ENCODE results near the gene PTDSS2. TPM values are rescaled to one million over a fixed set of nuclear protein-coding genes. Genes with fewer than 3 reads are reported as not detected.
A peak's percentile ranks its signal among the peaks of the same experiment; 100 is the strongest.

The PTDSS2 gene
- total and polyA plus RNA-seq, 2 of the 4 experiments (the other 2 are of a cell fraction) = 23.5 to 26.6 TPM

GRCh38 chr11:528815-529727 lies 79.0 kb downstream of the PTDSS2 start:
- peaks cover 0 to 15% of the 10 kb centered on the region in 2 experiments; a peak in 3 of 4 replicates for H3K79me1 ChIP-seq (ENCODE audit: low read depth in 1 of 2, low read length in 2 of 2)
- intact Hi-C loops (cut with micrococcal nuclease) = no loop called here
- no peak overlapping the region for H3K14ac ChIP-seq (replicated peaks; ENCODE audit: low read depth, low read length)
- POLR2A ChIA-PET (ENCODE audit: unreplicated experiment) = no interaction called here
- no peak overlapping the region for H4K91ac ChIP-seq (ENCODE audit: insufficient read depth, low read depth, low read length)
- no peaks in the 10 kb centered on the region for H3K9me3 ChIP-seq (ENCODE audit: control insufficient read depth, insufficient read depth, low read length)
- peaks cover 16% of the 10 kb centered on the region for H4K20me1 ChIP-seq (ENCODE audit: insufficient read depth, low read length)
- H3K9me1 ChIP-seq (ENCODE audit: insufficient read depth, low read length) = no peaks in the 10 kb centered on the region
- H2AK5ac ChIP-seq (ENCODE audit: low read depth, low read length) = no peak overlapping the region
- dilution Hi-C loops (cut with HindIII; ENCODE audit: low sequenced_read_pairs, unreplicated experiment) = no loop called here
- no peak overlapping the region for H2BK5ac ChIP-seq (ENCODE audit: low read depth, low read length, poor library complexity, severe bottlenecking)
- BruUV-seq (replicated peaks) = no TSS peak
- no peak overlapping the region for H3K4me3 ChIP-seq (ENCODE audit: insufficient read depth, low read depth, low read length)
- no peak overlapping the region for H3K4me2 ChIP-seq (ENCODE audit: low read depth, low read length)
- in situ Hi-C loops (cut with MboI; ENCODE audit: low sequenced_read_pairs) = no loop called here
- no peak overlapping the region for H3K27ac ChIP-seq (ENCODE audit: insufficient read depth, low read length)
- H3K23ac ChIP-seq (ENCODE audit: low read depth, low read length) = no peak overlapping the region
- TF ChIP-seq CHD1 (IDR thresholded peaks at IDR 0.05; ENCODE audit: low read depth, low read length) (no peak), FOS (IDR thresholded peaks at IDR 0.05; ENCODE audit: low read depth, low read length) (no peak), RCOR1 (IDR thresholded peaks at IDR 0.05; ENCODE audit: insufficient replicate concordance, low read length) (no peak), MXI1 (IDR thresholded peaks at IDR 0.05; ENCODE audit: borderline replicate concordance, low read depth, low read length) (no peak), CEBPB (IDR thresholded peaks at IDR 0.05; ENCODE audit: low read depth, low read length) (no peak), POLR2A (IDR thresholded peaks at IDR 0.05; ENCODE audit: low read depth, low read length) (no peak), SMC3 (IDR thresholded peaks at IDR 0.05; ENCODE audit: low read depth, low read length) (no peak), BHLHE40 (IDR thresholded peaks at IDR 0.05; ENCODE audit: low read depth, low read length) (no peak), RAD21 (IDR thresholded peaks at IDR 0.05; ENCODE audit: low read length) (no peak), RFX5 (IDR thresholded peaks at IDR 0.05; ENCODE audit: low read depth, low read length) (no peak), NFE2L2 (IDR thresholded peaks at IDR 0.05; ENCODE audit: low read depth, low read length) (no peak)
- TF ChIP-seq, protein P1, sequence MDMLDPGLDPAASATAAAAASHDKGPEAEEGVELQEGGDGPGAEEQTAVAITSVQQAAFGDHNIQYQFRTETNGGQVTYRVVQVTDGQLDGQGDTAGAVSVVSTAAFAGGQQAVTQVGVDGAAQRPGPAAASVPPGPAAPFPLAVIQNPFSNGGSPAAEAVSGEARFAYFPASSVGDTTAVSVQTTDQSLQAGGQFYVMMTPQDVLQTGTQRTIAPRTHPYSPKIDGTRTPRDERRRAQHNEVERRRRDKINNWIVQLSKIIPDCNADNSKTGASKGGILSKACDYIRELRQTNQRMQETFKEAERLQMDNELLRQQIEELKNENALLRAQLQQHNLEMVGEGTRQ (IDR thresholded peaks at IDR 0.05; ENCODE audit: low read depth, low read length) = no peak
- TF ChIP-seq, protein P2, sequence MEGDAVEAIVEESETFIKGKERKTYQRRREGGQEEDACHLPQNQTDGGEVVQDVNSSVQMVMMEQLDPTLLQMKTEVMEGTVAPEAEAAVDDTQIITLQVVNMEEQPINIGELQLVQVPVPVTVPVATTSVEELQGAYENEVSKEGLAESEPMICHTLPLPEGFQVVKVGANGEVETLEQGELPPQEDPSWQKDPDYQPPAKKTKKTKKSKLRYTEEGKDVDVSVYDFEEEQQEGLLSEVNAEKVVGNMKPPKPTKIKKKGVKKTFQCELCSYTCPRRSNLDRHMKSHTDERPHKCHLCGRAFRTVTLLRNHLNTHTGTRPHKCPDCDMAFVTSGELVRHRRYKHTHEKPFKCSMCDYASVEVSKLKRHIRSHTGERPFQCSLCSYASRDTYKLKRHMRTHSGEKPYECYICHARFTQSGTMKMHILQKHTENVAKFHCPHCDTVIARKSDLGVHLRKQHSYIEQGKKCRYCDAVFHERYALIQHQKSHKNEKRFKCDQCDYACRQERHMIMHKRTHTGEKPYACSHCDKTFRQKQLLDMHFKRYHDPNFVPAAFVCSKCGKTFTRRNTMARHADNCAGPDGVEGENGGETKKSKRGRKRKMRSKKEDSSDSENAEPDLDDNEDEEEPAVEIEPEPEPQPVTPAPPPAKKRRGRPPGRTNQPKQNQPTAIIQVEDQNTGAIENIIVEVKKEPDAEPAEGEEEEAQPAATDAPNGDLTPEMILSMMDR (conservative IDR thresholded peaks at IDR 0.05; ENCODE audit: low read depth, low read length) = no peak
- no peak overlapping the region for H2BK15ac ChIP-seq (ENCODE audit: low read depth, low read length)
- WGBS, 2 experiments (ENCODE audit: extremely low coverage in 2 of 2, insufficient read length in 1 of 2) = 66% methylated on average over 10 of the region's 29 CpGs; no CpG with 5 or more reads in 1 of the 2 experiments
- DNase-seq (no peak), ATAC-seq (ENCODE audit: low read depth) (no peak; the same call in 1 of the 2 replicates)
- H2AFZ ChIP-seq (replicated peaks; ENCODE audit: low read length, poor library complexity) = peak overlapping the region; percentile 43
- H4K5ac ChIP-seq (ENCODE audit: low read depth, low read length) = no peak overlapping the region
- H4K8ac ChIP-seq (ENCODE audit: low read depth in 2 of 2, low read length in 2 of 2) = no peak overlapping the region
- CTCF ChIA-PET = interaction anchor here (1.0 kb wide), 1 partner anchor 10 kb away, joined by 3 read pairs; no protein-coding TSS in a partner anchor
- peak overlapping the region; percentile 42 for H2AK9ac ChIP-seq (replicated peaks; ENCODE audit: low read depth, low read length, poor library complexity)
- H2BK120ac ChIP-seq (ENCODE audit: low read depth, low read length) = no peak overlapping the region
- no peak overlapping the region for H3K56ac ChIP-seq (ENCODE audit: extremely low read depth, insufficient read depth, low read length)
- H3K27me3 ChIP-seq (ENCODE audit: control insufficient read depth, insufficient read depth, low read length) = no peaks in the 10 kb centered on the region
- H3K4me1 ChIP-seq (ENCODE audit: control insufficient read depth, insufficient read depth, low read length) = 0 out of 2 replicates have a peak, but pooled peaks cover 2% of the 10 kb centered on the region
- H2BK20ac ChIP-seq (ENCODE audit: low read depth, low read length) = no peak overlapping the region
- no peak overlapping the region for H3K4ac ChIP-seq (ENCODE audit: low read depth, low read length)
- no peak overlapping the region for H3K9ac ChIP-seq (ENCODE audit: low read depth, low read length)
- H3K36me3 ChIP-seq (ENCODE audit: control insufficient read depth, insufficient read depth, low read length) = peaks cover 24% of the 10 kb centered on the region; the same call in 1 of the 2 replicates
- no peak overlapping the region for H3K18ac ChIP-seq (ENCODE audit: low read depth, low read length)
